Stimulated activated CD8-positive, alpha-beta memory T cell treated with anti-CD3 and anti-CD28 coated beads, Interleukin-7, amount 100 ng/mL, for 4 hours (primary cell): ENCODE results near the gene CEP55.
"Not testable (repeated sequence)": the region's sequence is repeated elsewhere in the genome, so short reads cannot be mapped to it uniquely, and the experiment has no call there.

ENCODE experiments used
- DNase-seq, 2 donors: peaks; one replicate each; pipeline ENCODE4 v3.0.0-alpha.2; 2020; ENCODE audit warnings: low read depth in 2 of 2

The CEP55 gene

DNA sequence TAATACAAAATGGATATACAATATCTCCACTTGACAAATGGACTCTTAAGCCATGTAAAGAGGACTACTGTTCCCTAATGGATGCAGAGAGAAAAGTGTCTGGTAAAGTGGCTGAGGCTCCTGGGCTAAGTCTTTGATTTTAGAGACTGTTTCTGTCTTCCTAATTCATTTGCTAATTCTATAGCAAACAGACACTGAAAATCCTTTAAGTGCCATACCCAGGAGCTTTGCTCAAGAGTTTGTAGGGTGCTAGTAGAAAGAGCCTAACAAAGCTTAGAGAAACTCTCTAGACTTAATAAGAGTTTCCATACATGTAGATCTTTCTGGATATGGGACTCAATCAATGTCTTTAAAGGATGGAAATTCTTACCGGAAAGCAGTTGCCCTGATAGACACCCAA lies 16.7 kb downstream of the CEP55 start:
- DNase-seq = no peak

DNA sequence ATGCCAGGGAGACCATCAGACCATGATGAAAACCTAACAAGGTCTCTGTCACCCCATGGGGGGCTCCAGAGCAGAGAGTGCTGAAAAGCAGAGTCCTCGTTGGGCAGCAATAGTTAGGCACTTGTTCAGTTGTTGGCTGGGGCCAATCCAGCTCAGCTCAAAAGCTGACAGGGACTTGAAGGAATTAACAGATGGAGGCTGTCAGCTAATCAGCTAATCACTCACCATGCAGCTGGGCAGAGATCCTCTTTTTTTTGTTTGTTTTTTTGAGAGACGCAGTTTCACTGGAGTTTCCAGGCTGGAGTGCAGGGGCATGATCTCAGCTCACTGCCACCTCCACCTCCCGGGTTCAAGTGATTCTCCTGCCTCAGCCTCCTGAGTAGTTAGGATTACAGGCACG lies 18.1 kb downstream of the CEP55 start:
- no peak for DNase-seq

DNA sequence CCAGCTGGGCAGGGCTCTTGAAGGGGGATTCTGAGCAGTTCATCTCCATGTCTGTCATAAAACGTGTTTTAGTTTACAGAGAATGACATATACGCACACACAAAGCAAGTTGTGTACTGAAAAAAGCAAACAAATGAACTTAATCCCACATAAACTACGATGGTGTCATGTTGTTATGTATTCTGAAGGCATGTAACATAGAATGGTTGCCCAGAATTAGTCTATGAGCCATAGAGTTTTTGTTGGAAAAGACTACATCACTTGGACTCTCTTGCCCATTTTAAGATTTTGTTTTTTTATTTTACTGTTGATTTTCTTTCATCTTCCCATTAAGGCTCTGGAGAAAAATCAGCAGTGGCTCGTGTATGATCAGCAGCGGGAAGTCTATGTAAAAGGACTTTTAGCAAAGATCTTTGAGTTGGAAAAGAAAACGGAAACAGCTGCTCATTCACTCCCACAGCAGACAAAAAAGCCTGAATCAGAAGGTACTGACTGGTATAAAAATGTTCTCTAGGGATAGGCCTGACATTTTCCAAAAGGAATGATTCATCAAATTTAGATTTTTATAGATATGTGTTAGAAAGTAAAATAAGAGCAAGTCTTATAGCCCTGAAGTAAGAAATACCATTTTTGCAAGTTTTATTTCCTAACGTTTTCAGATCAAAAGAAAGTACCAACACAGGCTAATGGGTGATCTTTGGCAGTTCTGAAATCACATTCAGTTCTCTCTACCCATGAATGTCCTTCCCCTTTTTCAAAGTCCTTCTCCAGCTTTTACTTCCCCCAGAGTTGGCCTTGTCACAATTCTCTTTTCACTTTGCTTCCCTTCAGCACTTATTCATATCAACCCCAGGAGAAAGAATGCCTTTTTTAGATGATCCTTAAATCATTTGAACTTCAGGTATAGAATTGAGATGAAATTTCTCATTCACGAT lies 18.9 kb downstream of the CEP55 start:
- DNase-seq = no peak

DNA sequence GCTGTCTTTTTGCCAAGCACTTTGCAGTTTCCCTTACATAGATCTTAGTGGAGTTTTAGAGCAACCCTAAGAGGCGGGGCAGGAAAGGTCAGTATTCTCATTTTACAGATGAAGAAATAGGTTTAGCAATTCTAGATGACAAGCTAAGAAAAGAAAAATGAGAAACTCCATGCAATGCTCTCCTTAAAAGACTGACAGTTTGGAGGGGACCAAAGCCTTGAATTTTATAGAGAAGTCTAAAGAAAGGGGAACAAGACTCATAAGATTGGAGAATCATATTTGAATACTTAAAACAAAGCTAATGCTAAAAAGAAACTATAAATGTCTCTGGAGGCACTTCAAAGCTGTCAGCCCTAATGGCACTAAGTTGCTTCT lies 19.6 kb downstream of the CEP55 start:
- no peak for DNase-seq

DNA sequence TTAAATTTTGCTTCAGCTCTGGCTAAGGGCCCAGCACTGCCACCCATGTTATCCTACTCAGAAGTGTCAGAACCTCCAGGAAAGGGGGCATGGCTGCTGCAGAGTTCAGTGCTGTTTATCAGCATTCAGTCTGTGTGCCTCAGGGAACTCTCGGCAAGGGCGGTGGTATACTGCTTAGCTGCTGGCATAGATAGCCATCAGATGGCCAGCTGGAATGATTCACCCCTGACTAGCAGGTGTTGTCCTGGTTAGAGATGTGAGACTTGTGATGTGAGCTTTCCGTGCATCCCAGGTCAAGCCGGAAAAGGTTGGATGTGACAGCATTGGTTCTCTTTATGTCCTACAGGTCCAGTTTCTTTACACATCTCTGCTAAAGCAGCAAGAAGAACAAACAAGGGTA lies 22.1 kb downstream of the CEP55 start:
- no peak for DNase-seq

DNA sequence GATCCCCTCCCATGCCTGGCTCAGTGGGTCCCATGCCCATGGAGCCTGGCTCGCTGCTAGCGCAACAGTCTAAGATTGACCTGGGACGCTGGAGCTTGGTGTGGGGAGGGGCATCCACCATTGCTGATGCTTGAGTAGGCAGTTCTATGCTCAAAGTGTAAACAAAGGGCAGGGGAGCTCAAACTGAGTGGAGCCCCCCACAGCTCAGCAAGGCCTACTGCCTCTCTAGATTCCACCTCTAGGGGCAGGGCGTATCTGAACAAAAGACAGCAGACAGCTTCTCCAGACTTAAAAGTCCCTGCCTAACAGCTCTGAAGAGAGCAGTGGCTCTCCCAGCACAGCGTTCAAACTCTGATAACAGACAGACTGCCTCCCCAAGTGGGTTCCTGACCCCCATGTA lies 38.9 kb downstream of the CEP55 start:
- no peak for DNase-seq

DNA sequence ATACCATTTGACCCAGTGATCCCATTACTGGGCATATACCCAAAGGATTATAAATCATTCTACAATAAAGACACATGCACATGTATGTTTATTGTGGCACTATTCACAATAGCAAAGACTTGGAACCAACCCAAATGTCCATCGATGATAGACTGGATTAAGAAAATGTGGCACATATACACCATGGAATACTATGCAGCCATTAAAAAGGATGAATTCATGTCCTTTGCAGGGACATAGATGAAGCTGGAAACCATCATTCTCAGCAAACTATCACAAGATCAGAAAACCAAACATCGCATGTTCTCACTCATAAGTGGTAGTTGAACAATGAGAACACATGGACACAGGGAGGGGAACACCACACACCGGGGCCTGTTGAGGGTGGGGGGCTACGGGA lies 44.5 kb downstream of the CEP55 start:
- DNase-seq = not testable (repeated sequence)

DNA sequence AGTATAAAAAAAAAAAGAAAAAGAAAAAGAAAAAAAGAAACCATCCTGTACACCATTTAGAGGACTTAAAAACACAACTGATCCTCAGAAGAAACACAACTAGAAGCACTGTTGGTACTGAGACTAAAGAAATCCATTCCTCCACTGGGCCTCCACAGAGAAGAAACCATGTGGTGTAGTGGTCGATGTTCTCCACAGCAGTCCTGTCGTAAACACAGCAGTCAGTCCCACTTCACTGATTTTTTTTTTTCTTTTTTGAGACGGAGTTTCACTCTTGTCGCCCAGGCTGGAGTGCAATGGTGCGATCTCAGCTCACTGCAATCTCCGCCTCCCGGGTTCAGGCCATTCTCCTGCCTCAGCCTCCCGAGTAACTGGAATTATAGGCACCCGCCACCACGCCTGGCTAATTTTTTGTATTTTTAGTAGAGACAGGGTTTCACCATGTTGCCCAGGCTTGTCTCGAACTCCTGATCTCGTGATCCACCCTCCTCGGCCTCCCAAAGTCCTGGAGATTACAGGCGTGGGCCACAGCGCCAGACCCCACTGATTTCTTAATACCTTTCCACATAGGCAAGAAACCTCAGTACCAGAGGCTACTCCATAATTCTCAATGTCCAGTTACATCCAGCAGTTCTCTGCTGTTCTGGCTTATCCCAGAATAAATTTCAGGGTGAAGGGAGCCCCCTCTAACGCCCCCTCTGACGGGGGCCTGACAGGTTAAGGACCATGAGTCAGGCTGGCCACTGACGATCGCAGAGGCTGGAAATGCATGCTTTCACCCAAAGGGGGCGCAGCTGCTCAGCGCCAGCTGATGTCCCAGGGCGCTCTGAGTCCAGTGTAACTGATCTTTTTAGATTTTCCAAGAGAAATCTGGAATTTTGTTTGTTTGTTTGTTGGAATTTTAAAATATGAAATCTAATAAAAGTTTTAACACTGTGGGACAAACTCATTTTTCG lies 45.3 kb downstream of the CEP55 start:
- DNase-seq = no peak

DNA sequence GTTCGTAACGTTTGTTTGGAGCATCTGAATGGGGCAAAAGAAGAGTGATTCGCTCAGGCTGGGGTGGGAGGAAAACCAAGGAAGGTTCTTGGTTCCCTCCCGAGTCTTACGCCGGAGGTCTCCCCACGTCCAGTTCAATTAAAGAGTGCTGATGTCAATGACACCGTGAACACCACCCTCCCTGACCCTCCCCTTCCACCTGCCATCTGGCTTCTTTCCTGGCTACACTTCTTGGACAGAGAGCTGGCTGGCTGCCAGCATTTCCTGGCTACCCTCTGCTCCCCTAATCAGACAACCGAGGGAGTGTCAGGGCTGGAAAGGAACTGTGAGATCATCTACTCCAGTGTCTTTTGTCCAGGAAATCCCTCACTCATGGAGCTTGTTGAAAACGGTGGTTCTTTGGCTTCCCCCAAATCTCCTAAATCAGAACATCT lies 46.0 kb downstream of the CEP55 start:
- no peak for DNase-seq

DNA sequence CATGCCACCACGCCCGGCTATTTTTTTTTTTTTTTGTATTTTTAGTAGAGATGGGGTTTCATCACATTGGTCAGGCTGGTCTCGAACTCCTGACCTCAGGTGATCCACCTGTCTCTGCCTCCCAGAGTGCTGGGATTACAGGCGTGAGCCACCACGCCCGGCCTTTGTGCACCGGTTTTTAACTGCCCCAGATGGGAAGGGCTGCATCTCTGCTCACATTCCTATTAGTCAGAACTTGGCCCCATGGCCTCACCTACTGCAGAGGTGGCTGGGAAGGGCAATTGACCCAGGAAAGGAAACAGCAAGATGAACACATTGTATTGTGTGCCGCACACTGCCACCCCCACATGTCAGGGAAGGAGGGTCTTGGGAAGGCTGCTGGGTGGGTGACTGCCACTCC lies 50.6 kb downstream of the CEP55 start:
- DNase-seq = not testable (repeated sequence)

DNA sequence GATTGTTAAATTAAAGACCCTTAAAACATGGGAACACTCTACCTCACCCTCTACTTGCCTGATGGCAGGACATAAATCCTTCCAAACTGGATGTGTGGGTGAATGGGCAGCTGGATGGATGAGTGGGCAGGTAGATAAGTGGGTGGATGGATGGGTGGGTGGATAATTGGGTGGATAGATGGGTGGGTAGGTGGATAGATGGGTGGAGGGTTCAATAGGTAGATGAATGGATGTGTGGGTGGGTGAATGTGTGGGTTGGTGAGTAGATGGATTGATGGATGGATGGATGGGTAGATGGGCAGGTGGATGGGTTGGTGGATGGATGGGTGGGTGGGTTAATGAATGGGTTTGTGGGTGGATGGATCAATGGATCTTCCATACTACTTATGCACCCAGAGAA lies 51.1 kb downstream of the CEP55 start:
- no peak for DNase-seq

DNA sequence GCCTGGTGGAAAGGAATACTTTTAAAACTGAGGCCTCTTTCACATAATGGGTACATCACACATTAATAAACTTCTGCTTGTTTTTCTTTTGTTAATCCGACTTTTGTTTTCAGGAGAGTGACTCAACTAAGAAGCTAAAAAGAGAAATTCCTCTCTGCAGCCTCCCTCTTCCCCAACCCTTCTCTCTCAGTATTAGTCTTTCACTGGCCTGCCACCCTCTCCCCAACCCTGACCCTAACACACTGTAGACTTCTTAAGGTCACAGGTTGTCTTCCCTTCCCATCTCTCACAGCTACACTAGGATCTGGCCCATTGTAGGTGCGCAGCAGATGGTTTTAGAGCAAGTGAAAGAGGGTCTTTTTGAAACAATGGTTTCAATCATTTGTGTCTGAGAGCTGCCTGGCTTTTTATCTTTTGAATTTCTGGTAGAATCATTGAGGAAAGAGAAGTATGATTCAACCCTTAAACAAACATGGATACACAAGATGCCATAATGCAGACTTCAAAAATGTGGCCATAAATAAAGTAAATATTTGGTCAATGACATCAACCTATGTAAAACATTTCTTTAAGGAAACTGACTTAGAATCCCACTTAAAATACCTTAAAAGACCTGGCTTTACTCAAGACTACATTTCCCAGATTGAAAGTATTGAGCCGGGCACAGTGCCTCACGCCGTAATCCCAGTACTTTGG lies 52.1 kb downstream of the CEP55 start:
- DNase-seq = no peak

DNA sequence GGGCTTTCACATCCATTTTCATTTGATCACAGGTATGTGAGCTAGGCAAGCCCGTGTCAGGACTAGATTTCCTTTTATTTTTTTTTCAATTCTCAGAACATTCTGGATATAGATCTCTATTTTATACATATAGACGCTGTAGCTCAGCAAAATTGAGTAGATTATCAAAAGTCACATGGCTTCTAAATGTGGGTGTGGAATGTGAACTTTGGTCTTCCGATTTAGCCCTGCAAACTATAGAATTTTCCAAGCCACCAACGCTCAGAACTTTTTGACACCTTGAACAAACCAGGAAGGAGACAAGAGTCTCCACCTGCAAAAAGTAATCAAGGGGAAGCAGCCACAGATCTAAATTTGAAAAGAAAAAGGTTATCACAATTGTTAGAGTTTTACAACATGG lies 54.2 kb downstream of the CEP55 start:
- DNase-seq = no peak

DNA sequence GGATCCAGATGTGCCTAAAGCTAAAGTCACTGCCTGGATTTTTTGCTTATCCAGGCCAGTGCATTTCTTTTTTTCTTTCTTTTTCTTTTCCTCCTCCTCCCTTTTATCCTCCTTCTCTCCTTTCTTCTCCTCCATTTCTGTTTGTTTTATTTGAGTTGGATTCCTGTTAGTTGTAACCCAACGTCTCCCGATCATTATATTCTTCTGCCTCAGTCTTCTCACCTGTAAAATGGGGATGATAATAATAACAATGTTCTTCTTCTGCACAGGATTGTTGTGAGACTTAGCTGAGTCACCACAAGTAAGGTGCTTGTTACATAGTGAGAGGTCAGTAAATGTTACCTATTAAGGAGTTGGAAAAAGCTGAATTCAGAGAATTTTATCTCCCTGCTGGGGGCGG lies 56.4 kb downstream of the CEP55 start:
- DNase-seq = no peak

DNA sequence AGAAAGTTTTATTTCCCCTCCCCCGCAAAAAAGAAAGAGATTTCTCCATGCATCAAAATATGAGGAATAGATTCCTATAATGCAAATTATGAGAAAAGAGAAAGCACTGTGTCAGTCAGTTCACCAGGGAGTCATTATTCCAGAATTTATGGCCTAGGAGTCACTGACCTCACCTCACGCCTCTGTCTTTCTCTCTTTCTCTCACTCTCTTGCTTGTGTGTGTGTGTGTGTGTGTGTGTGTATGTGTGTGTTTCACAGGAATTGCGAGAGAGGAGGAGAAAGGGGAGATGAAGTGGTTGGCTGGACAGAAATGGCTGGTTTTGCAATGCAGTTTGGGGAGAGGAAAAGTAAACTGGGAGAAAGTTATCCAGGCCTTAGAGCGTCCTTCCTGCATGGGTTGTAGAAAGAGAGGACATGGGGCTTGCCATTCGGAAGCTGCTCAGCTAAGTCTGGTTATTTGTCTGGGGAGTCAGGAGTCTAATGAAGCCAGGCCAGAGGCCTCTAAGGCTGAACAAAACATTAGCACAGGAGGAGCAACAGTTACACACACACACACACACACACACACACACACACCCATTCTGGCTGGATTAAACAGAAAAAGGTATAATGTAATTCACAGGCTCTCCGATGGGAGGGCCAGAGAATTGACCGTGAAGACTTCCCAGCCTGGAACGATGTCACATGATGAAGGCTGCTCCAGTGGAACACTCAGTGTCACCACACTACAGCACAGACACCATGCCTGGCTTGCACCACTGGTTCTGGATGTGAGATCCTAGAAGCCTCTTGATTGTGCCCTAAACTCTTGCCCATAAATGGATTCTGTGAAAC lies 57.3 kb downstream of the CEP55 start:
- no peak for DNase-seq

DNA sequence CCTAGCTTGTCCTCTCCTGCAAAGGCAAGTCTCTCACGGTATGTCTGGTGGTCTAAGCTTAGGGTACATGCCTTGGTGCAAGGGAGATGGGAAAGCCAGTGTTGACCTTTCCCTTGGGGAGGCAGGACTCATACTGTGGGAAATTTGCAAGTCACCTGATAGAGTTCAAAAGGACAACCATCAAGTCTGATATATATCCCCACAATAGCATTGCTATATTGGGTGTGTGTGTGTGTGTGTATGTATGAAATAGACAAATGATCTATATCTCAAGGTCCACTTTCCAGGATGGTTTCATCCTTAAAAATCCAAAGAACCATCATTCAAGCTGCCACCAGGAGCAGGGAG lies 57.9 kb downstream of the CEP55 start:
- DNase-seq = no peak

DNA sequence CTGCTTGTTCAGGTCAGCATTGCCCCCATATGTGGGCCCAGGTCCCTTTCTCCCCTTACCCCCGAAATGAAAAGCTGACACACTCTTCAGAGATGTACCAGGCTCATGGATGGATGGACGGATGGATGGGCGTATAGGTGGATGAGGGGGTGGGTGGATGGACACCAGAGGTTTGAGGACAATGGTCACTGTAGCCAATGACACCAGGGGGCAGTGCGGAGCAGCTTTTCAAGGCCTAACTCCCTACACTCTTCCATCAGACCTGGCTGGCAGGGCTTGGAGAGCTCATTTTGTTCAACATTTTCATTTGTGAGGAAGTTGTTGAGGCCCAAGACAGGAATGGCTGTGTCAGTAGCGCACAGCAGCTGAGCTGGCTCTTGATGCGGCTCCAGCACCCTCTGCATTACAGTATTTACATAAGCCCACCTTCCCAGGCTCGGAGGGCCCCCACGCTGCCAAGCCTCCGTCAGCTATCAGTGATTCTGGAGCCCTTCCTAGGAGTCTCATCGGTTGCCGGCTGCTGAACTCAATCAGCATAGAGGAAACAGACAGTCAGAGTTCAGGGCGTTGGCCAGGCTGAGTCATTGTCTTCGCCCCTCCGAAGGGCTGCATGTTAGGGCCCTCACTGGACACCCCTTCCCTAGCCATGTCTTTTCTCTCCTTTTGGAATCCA lies 58.5 kb downstream of the CEP55 start:
- no peak for DNase-seq

DNA sequence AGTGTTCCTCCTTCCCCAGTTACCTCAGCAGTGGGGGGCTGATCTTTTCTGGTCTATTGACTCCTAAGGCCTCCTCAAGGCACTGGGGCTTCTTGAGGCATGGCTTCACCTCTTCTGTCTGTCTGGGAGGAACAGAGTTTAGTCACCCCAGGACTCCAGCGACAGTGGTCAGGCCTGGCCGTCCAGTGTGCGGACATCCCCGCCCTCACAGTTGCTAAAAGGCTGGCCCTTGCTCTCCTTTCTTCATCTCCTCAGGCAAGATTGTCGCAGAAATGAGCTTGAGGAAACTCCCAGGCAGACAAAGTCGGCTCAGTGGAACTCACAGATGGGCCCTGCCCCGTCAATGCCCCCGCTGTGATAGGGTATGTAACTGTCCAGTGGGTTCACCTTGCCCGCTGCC lies 63.1 kb downstream of the CEP55 start:
- DNase-seq = no peak

DNA sequence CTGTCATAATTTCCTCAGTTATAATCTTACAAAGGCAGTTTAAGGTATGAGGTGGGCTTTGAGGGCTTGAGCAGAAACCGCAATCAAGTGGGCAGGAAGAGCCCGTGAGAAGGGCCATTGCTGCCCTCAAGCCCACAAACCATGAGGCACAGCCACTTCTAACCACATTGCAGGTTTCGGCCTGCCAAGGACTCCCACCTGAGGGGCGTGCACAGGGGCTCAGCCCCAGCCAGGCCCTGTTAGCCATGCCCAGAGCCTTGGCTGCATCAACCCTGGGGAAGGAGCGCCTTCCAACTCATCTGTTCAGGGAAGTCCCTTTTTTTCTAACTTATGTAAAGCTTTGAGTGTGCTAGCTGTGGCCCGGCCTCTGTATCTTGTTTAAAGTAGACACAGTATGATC lies 64.1 kb downstream of the CEP55 start:
- DNase-seq = no peak

DNA sequence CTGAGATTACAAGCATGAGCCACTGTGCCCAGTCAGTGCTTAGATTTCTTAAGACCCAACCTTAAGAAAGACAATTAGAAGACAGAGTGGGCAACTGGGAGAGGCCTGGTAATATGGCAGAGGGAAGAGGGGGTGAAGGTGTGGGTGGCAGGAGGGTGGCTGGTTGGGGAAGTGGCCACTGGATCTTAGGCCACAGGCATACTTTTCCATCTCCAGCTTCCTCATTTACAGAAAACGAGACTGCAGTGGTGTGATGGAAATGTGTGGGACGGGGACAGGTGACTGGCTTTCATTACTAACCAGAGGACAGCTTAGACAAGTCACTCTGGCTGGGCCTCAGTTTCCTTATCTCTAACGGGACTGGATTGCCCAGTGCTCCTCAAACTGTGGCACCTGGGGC lies 69.0 kb downstream of the CEP55 start:
- DNase-seq = no peak
